NOMO-1 treated with dmso at 0.1 percent for 144 hours (cell line): ENCODE data around the gene TUBA1C.
"Not testable (repeated sequence)": the region's sequence is repeated elsewhere in the genome, so short reads cannot be mapped to it uniquely, and the experiment has no call there.

ENCODE experiments used
- DNase-seq: peaks from one replicate; lab custom pipeline; 2025; ENCODE audit not compliant: unreplicated experiment; lab: John Stamatoyannopoulos, UW

Gene TUBA1C

GRCh38 chr12:49282740-49283375 lies 18.0 kb downstream of the TUBA1C start:
- not testable (repeated sequence) for DNase-seq

DNA sequence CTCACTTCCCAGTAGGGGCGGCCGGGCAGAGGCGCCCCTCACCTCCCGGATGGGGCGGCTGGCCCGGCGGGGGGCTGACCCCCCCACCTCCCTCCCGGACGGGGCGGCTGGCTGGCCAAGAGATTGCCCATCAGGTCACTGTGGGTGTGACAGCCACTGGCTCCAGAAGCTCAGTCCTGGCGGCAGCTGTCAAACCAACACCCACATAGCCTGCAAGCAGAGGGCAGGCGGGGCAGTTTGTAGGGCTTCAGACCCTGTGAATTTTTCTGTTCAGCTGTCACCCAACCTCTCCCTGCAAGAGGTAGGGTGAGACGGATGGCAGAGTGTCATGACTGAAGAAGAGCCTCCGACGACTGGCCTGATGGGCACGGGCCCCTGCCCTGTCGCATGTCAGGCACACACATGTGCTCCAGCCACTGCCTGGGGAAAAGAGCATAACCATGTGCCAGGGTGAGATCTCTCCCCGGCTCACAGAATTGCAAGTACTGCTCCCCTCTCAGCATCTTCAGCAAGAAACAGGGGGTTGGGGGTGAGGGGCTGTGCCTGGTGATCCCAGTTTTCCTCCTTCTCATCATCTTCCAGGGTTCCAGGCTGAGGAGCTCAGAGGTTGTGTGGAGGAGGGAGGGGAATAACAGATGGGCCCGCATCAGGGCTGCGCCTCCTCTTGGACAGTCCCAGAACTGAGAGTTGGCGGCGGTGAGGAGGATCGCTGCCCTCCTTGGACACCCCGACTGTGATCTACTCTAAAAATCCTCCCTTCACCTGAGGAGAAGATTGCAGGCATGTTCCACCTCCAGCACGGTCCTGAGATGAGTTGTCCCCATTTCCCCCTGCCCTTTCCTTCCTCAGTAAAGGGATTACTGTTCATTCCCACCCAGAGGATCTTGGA lies 18.9 kb downstream of the TUBA1C start:
- DNase-seq = no peak

DNA sequence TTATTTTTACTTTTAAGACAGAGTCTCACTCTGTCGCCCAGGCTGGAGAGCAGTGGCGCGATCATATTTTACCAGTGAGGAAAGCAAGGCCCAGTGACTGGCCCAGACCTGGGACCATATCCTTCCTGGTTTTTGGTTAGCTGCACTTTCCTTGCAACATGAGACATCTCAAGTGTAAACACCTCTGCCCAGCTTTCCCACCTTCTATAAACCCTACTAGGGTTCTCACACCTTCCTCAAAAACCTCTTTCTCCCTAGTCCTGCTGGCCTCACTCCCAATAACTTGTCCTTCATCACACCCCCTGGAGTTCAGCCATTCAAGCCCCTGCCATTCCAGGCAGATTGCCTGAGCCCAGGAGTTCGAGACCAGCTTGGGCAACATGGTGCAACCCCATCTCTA lies 19.8 kb downstream of the TUBA1C start:
- DNase-seq = no peak

- DNase-seq = no peak
Observed at GRCh38 chr12:49287876-49288275, 23.0 kb downstream of the TUBA1C start.

GRCh38 chr12:49288412-49288853 lies 23.6 kb downstream of the TUBA1C start:
- DNase-seq = no peak

GRCh38 chr12:49288922-49289555 lies 24.2 kb downstream of the TUBA1C start:
- DNase-seq = no peak

DNA sequence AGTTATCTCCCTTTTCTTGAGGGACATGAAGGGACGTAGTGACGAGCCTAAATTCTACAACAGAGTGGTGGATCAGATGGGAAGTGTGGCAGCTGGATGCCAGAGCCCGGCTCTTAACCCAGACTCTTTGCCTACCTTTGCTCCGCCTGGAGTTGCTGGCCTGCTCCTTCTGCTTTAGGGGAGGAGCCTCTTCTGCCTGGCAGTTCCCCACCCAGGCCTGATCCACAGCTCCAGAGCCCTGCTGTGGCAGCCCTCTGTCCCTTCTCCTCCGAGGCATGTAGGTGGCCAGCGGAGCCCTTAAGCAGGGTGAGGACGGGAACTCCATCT lies 27.8 kb downstream of the TUBA1C start:
- no peak for DNase-seq

- no peak for DNase-seq
Observed at GRCh38 chr12:49293056-49293956, 28.4 kb downstream of the TUBA1C start.

DNA sequence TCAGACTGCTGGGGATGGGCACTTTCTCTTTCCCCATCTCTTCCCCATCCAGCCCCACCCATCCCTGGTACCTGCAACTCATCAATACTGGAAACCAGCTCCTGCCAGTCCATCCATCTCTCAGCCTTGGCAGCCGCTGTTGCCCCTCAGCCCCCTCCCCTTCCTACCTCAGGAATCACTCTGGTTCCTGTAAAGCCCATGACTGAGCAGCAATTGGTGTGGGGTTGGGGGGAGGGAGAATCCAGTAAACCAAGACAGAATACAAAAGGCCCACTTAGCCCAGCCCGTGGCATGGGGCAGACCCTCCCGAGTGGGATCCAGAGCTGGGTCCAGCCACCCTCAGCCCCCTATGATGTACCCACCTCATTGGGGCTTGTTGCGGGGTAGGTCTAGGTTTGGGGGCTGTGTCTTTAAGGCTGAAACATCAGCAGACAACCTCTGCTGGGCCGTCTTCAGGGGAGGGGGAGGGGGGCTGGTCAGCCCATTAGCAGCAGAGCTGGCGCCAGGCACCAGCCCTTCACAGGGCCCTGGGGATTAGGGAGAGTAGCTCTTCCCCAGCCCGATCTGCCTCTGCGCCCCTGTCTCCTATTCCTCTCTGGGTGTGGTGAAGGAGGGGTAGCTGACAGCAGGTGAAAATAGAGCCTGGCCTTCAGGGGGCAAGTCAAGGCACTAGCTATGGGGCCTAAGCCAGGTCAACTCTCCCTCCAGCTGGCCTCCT lies 29.4 kb downstream of the TUBA1C start:
- no peak for DNase-seq

GRCh38 chr12:49294804-49295081 lies 29.9 kb downstream of the TUBA1C start:
- DNase-seq = no peak

GRCh38 chr12:49295082-49295936 lies 30.4 kb downstream of the TUBA1C start, which contains the start of gene PRPH:
TSS of gene PRPH (plus strand) at chr12:49295147. CDS start at chr12:49295201, 54 bp downstream.
- DNase-seq = no peak

DNA sequence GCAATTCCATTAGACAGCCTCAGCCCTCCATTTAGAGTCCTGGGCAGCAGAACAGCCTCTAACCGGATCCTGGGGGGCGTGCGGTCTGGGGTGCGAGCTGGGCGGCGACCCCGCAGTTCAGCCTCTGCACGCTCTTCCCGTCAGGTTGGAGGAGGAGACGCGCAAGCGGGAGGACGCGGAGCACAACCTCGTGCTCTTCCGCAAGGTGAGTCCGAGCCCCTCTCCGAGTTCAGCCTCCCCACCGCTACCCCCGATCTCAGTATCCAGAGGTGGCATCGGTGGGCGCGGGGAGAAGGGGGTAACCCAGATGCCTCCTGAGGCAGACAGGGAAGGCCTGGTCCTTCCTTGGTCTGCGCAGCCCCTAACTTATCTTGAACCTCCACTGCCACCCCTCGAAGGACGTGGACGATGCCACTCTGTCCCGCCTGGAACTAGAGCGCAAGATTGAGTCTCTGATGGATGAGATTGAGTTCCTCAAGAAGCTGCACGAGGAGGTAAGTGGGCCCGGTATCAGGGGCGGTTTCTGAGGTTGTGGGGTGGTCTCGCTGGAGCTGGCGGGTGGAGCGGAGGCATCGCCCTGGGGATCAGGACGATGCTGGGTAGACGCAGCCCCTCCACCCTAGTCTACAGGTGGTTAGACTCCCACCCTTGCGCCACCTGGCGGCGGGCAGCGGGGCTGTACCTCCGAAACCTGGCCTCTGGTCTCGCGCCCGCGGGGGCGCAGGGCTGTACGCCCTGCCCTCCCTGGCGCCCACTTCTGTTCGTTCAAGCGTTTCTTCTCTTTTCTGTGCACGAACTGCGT lies 31.4 kb downstream of the TUBA1C start:
- DNase-seq = peak; percentile 17

DNA sequence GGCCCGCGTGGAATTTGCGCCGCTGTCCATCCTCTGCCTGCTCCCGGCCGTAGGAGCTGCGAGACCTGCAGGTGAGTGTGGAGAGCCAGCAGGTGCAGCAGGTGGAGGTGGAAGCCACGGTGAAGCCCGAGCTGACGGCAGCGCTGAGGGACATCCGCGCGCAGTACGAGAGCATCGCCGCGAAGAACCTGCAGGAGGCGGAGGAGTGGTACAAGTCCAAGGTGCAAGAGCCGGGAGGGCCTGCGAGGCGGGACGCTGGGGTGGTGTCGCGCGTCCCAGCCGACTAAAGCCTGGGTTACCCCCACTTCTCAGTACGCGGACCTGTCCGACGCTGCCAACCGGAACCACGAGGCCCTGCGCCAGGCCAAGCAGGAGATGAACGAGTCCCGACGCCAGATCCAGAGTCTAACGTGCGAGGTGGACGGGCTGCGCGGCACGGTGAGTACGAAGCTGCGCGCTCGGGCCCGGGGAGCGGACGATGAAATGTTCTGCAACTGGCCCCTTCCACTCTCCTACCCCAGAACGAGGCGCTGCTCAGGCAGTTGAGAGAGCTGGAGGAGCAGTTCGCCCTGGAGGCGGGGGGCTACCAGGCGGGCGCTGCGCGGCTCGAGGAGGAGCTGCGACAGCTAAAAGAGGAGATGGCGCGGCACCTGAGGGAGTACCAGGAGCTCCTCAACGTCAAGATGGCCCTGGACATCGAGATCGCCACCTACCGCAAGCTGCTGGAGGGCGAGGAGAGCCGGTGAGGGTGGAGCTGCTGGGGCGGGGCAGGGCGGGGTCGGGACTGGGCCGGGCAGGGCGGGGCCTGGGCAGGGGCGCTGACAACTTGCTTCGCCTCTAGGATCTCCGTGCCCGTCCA lies 32.2 kb downstream of the TUBA1C start:
- DNase-seq = peak; percentile 66

DNA sequence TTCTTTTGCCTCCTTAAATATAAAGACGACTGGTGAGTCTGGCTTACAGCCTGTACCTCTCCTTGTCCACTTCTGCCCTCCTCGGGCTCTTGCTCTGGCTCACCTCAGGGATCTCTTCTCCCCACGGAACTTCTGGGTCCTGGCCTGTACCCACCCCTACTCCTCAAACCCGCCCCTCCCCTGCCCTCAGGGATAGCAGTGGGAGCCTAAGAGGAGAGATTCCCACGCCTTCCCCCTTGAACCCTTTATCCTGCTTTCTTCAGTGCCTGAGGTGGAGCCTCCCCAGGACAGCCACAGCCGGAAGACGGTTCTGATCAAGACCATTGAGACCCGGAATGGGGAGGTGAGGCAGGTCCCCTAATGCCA lies 32.8 kb downstream of the TUBA1C start:
- no peak for DNase-seq

DNA sequence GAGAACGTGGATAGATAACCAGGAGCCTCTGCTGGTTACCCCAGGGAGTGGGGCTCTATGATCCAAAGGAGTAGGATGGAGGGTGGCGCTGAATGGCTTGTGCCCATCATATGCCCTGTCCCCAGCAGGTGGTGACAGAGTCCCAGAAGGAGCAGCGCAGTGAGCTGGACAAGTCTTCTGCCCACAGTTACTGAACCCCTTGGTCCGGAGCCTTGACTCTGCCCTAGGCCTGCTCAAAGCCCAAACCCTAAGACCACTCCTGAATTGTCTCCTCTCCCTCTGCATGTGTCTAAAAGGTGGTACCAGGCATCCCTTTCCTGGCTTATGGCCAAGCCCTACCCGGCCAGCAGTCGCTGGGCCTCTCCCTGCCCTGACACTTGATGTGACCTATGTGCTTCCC lies 33.3 kb downstream of the TUBA1C start:
- DNase-seq = no peak

GRCh38 chr12:49301760-49302159 lies 36.9 kb downstream of the TUBA1C start:
- no peak for DNase-seq

GRCh38 chr12:49304161-49304560 lies 39.3 kb downstream of the TUBA1C start:
- no peak for DNase-seq
